Liver (tissue), 9 donors: Measurements from ENCODE around the gene LRRK1. TPM values are rescaled to one million over a fixed set of nuclear protein-coding genes. Genes with fewer than 3 reads are reported as not detected.

Source experiments
- DNase-seq: peaks from one replicate; pipeline ENCODE4 v3.0.0-alpha.2; 2017; ENCODE audit warnings: low spot score
- H3K27ac ChIP-seq, 2 donors: one replicate each; pipeline ENCODE4 v1.7.0; 2013; ENCODE audit warnings: inconsistent platforms in 2 of 2, low read length in 2 of 2, control low read depth in 1 of 2, low read depth in 1 of 2, mild to moderate bottlenecking in 1 of 2
- H3K27me3 ChIP-seq, 4 donors: one replicate each; pipeline versions ENCODE4 v1.6.1 to v1.7.0; 2013; ENCODE audit warnings: low read length in 3 of 4, inconsistent platforms in 1 of 4, mild to moderate bottlenecking in 1 of 4, moderate library complexity in 1 of 4; ENCODE audit not compliant: control insufficient read depth in 4 of 4, insufficient read depth in 4 of 4
- H3K36me3 ChIP-seq, 4 donors: one replicate each; pipeline versions ENCODE4 v1.6.1 to v1.7.0; 2013; ENCODE audit warnings: low read length in 3 of 4, mild to moderate bottlenecking in 3 of 4, low read depth in 1 of 4, moderate library complexity in 1 of 4; ENCODE audit not compliant: control insufficient read depth in 4 of 4, insufficient read depth in 3 of 4
- H3K4me1 ChIP-seq, 4 donors: one replicate each; pipeline versions ENCODE4 v1.6.1 to v1.7.0; 2013; ENCODE audit warnings: low read length in 3 of 4, mild to moderate bottlenecking in 3 of 4, moderate library complexity in 1 of 4; ENCODE audit not compliant: control insufficient read depth in 4 of 4, insufficient read depth in 4 of 4
- H3K4me3 ChIP-seq, 3 donors: one replicate each; pipeline versions ENCODE4 v1.6.1 to v1.7.0; 2013; ENCODE audit warnings: low read length in 3 of 3, control low read depth in 1 of 3, low read depth in 1 of 3, mild to moderate bottlenecking in 1 of 3
- H3K9ac ChIP-seq, 2 donors: one replicate each; pipeline ENCODE4 v1.7.0; 2013; ENCODE audit warnings: low read length in 2 of 2, mild to moderate bottlenecking in 2 of 2, moderate library complexity in 2 of 2, control low read depth in 1 of 2, low read depth in 1 of 2
- H3K9me3 ChIP-seq, 4 donors: one replicate each; pipeline versions ENCODE4 v1.6.1 to v1.7.0; 2013; ENCODE audit warnings: low read length in 3 of 4; ENCODE audit not compliant: control insufficient read depth in 4 of 4
- ATF3 ChIP-seq: IDR thresholded peaks from 2 replicates; pipeline ENCODE4 v1.6.1; 2016; ENCODE audit warnings: antibody characterized with exemption
- CTCF ChIP-seq: fragments of 150-350 bp; IDR thresholded peaks from 2 replicates; pipeline ENCODE4 v1.5.1; 2017; ENCODE audit warnings: improper control_type of control experiment, low read depth, low read length; ENCODE audit not compliant: missing input control
- EGR1 ChIP-seq, 2 donors: IDR thresholded peaks; 2 replicates each; pipeline ENCODE4 v1.6.1; 2016 to 2018; ENCODE audit warnings: antibody characterized with exemption in 2 of 2, low read depth in 2 of 2
- FOXA1 ChIP-seq: IDR thresholded peaks from 2 replicates; pipeline ENCODE4 v1.6.1; 2016; ENCODE audit warnings: antibody characterized with exemption
- GABPA ChIP-seq, 2 donors: IDR thresholded peaks in 1 of 2; conservative IDR thresholded peaks in 1 of 2; 2 replicates each; pipeline ENCODE4 v1.6.1; 2016; ENCODE audit warnings: antibody characterized with exemption in 2 of 2, mild to moderate bottlenecking in 1 of 2, moderate library complexity in 1 of 2
- HNF4A ChIP-seq, 2 donors: conservative IDR thresholded peaks; 2 replicates each; pipeline ENCODE4 v1.6.1; 2016; ENCODE audit warnings: antibody characterized with exemption in 2 of 2, mild to moderate bottlenecking in 2 of 2
- JUND ChIP-seq, 2 donors: IDR thresholded peaks; 2 replicates each; pipeline ENCODE4 v1.6.1; 2016; ENCODE audit warnings: antibody characterized with exemption in 2 of 2
- MAX ChIP-seq: IDR thresholded peaks from 2 replicates; pipeline ENCODE4 v1.6.1; 2016; ENCODE audit warnings: antibody characterized with exemption
- NR2F2 ChIP-seq: IDR thresholded peaks from 2 replicates; pipeline ENCODE4 v1.6.1; 2016; ENCODE audit warnings: antibody characterized with exemption
- RAD21 ChIP-seq, 2 donors: IDR thresholded peaks; 2 replicates each; pipeline ENCODE4 v1.6.1; 2016; ENCODE audit warnings: antibody characterized with exemption in 2 of 2, mild to moderate bottlenecking in 2 of 2
- REST ChIP-seq: IDR thresholded peaks from 2 replicates; pipeline ENCODE4 v1.6.1; 2016; ENCODE audit warnings: antibody characterized with exemption, mild to moderate bottlenecking
- RXRA ChIP-seq, 2 donors: IDR thresholded peaks; 2 replicates each; pipeline ENCODE4 v1.6.1; 2017 to 2018; ENCODE audit warnings: antibody characterized with exemption in 2 of 2, mild to moderate bottlenecking in 1 of 2
- SP1 ChIP-seq: IDR thresholded peaks from 2 replicates; pipeline ENCODE4 v1.6.1; 2018; ENCODE audit warnings: antibody characterized with exemption, mild to moderate bottlenecking
- TAF1 ChIP-seq: conservative IDR thresholded peaks from 2 replicates; pipeline ENCODE4 v1.6.1; 2016; ENCODE audit warnings: antibody characterized with exemption, mild to moderate bottlenecking
- YY1 ChIP-seq: IDR thresholded peaks from 2 replicates; pipeline ENCODE4 v1.6.1; 2016; ENCODE audit warnings: antibody characterized with exemption, mild to moderate bottlenecking
- ZBTB33 ChIP-seq: IDR thresholded peaks from 2 replicates; pipeline ENCODE4 v1.6.1; 2016; ENCODE audit warnings: antibody characterized with exemption
- WGBS: extraction: QIAGEN DNeasy Blood & Tissue Kit; methylation state at CpG from one replicate; pipeline ENCODE4 v1.1.7; 2013; 5-methylcytosine and 5-hydroxymethylcytosine counted together
- polyA plus RNA-seq, 2 donors: library from polyadenylated mRNA; stranded (reverse) in 1 of 2; unstranded in 1 of 2; fragments of 200-250 nt in 1 of 2; fragments of >200 nt in 1 of 2; fragmentation: Nextera tagmentation in 1 of 2; extraction: Ambion mirVana in 1 of 2; gene quantifications; one replicate each; pipeline versions ENCODE4 v1.2.1 to v1.2.3, GENCODE V29; 2013 to 2015
- total RNA-seq, 2 donors: library from RNA; depleted of rRNA; stranded (reverse); fragments of >200 nt; gene quantifications; one replicate each; pipeline ENCODE4 v1.2.3, GENCODE V29; 2014
- donor health status: healthy.
- donor health status: healthy.
- donor health status: healthy.
- donor health status: healthy.
- donor health status: healthy.

LRRK1 gene
- total and polyA plus RNA-seq, 4 donors = 1.2 to 4.4 (median 2.7) TPM

GRCh38 chr15:100941536-100941935 is 22.4 kb downstream of the LRRK1 start:
- 69% methylated on average over 10 of the region's 10 CpGs for WGBS
- H3K9ac ChIP-seq = no peak overlapping the region
- H3K36me3 ChIP-seq = no peaks in the 10 kb centered on the region
- peaks cover 0 to 3% (median 0%) of the 10 kb centered on the region in 4 donors for H3K27me3 ChIP-seq
- no peak overlapping the region for H3K4me3 ChIP-seq
- no peak overlapping the region for H3K27ac ChIP-seq
- TF ChIP-seq CTCF (no peak), TAF1 (no peak), GABPA (IDR thresholded peaks at IDR 0.05 in 1 of 2, conservative IDR thresholded peaks at IDR 0.05 in 1 of 2) (no peak), MAX (no peak), HNF4A (conservative IDR thresholded peaks at IDR 0.05) (no peak), REST (no peak), JUND (IDR thresholded peaks at IDR 0.05) (no peak), NR2F2 (no peak), FOXA1 (no peak), YY1 (no peak), EGR1 (IDR thresholded peaks at IDR 0.05; ENCODE audit: low read depth in 2 of 2) (no peak)
- H3K4me1 ChIP-seq = peaks cover 0 to 2% (median 0%) of the 10 kb centered on the region in 4 donors
- no peaks in the 10 kb centered on the region for H3K9me3 ChIP-seq
- no peak for DNase-seq

- H3K4me1 ChIP-seq = peaks cover 0 to 2% (median 0%) of the 10 kb centered on the region in 4 donors
- 87% methylated on average over 10 of the region's 10 CpGs for WGBS
- no peak for TF ChIP-seq TAF1
- no peak for TF ChIP-seq HNF4A (conservative IDR thresholded peaks at IDR 0.05)
- no peak for TF ChIP-seq YY1
- no peak for TF ChIP-seq CTCF
- no peak for TF ChIP-seq SP1
- TF ChIP-seq ATF3 = no peak
- no peak for TF ChIP-seq ZBTB33
- TF ChIP-seq FOXA1 = no peak
- TF ChIP-seq RXRA (IDR thresholded peaks at IDR 0.05) = no peak
- TF ChIP-seq MAX = no peak
- no peak for TF ChIP-seq RAD21 (IDR thresholded peaks at IDR 0.05)
Measured at GRCh38 chr15:100942656-100943425, 23.7 kb downstream of the LRRK1 start.

More at GRCh38 chr15:100942656-100943425, 23.7 kb downstream of the LRRK1 start:
- Histone ChIP-seq H3K27ac (no peak overlapping the region), H3K9me3 (no peaks in the 10 kb centered on the region), H3K4me3 (no peak overlapping the region), H3K9ac (no peak overlapping the region), H3K36me3 (no peaks in the 10 kb centered on the region), H3K27me3 (peaks cover 0 to 3% (median 0%) of the 10 kb centered on the region in 4 donors)
- DNase-seq = no peak
